ENCODE measurements around the gene MAST4.

MAST4 gene

GRCh38 chr5:67053229-67053628 is 457.0 kb downstream of the MAST4 start:
- no peak overlapping the region for H3K27ac ChIP-seq (ENCODE audit: low read length, poor library complexity, severe bottlenecking)
- WGBS, result no CpG with 5 or more reads among the region's 1 CpG

DNA sequence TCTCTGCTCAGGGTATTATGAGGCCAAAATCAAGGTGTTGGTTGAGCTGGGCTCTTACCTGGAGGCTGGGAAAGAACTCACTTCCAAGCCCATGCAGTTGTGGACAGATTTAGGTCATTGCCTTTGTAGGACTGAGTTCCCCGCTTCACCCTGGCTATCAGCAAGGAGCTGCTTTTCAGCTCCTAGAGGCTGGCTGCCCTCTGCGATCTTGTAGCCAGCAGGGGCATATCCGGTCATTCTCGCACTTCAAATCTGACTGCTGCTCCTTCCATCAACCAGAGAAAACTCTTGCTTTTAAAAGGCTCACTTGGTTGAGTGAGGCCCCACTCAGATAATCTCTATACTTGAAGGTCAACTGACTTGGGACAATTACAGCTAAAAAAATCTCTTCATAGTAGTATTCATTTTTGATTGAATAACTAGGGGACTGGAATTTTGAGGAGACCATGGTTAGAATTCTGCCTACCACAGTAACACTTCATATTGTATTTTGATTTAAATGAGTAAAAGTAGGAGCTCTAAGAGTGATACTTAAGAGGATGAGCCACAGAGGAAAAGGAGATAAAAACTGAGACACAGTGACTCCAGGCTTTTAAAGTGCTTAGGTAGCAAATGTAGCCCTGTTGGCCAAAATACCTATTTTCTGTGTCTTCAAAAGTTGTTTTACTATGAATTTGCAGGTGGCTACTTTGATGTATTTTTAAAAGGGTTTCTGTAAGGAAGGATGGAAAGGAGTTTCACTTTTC is 463.0 kb downstream of the MAST4 start:
- H3K4ac ChIP-seq (ENCODE audit: low read depth in 1 of 2, low read length in 2 of 2), result no peak overlapping the region
- peak overlapping the region; percentile 78 for H3K27ac ChIP-seq (ENCODE audit: low read length, poor library complexity, severe bottlenecking)
- H3K4me1 ChIP-seq (ENCODE audit: control insufficient read depth, insufficient read depth, low read depth, low read length), result peaks cover 3% of the 10 kb centered on the region
- H3K9ac ChIP-seq (ENCODE audit: low read length), result no peak overlapping the region
- H2BK15ac ChIP-seq (ENCODE audit: low read depth, poor library complexity, severe bottlenecking), result no peak overlapping the region
- no peak overlapping the region for H2BK5ac ChIP-seq (ENCODE audit: low read depth, low read length, poor library complexity, severe bottlenecking)
- H2AFZ ChIP-seq (ENCODE audit: low read depth, low read length), result no peak overlapping the region
- peak overlapping the region; percentile 25 to 58 for H3K18ac ChIP-seq (ENCODE audit: low read depth in 1 of 2, low read length in 2 of 2)
- no peak overlapping the region for H2AK5ac ChIP-seq (ENCODE audit: low read length, severe bottlenecking)
- no peaks in the 10 kb centered on the region for H3K9me3 ChIP-seq (ENCODE audit: control insufficient read depth, low read length)
- no peak overlapping the region for H3K4me2 ChIP-seq (ENCODE audit: low read length, poor library complexity, severe bottlenecking)
- no peaks in the 10 kb centered on the region for H3K27me3 ChIP-seq (ENCODE audit: control insufficient read depth in 1 of 2, insufficient read depth in 1 of 2, low read length in 2 of 2)
- H4K91ac ChIP-seq (ENCODE audit: low read length), result no peak overlapping the region
- H3K14ac ChIP-seq (ENCODE audit: low read length in 2 of 2), result no peak overlapping the region
- H3K23ac ChIP-seq (ENCODE audit: low read length in 2 of 2), result no peak overlapping the region
- H3K79me1 ChIP-seq (replicated peaks; ENCODE audit: low read length, poor library complexity, severe bottlenecking), result peaks cover 9% of the 10 kb centered on the region
- no peak overlapping the region for H2BK120ac ChIP-seq (ENCODE audit: low read depth, low read length)
- WGBS, result 20% methylated on average over 4 of the region's 4 CpGs
- H3K36me3 ChIP-seq (ENCODE audit: control insufficient read depth in 1 of 2, insufficient read depth in 2 of 2, low read depth in 1 of 2, low read length in 2 of 2), result peaks cover 0 to 38% of the 10 kb centered on the region in 2 experiments
- peak overlapping the region; percentile 45 for H4K8ac ChIP-seq (ENCODE audit: low read length)
- peak; percentile 14 for DNase-seq
- H2BK12ac ChIP-seq (ENCODE audit: low read length in 2 of 2), result no peak overlapping the region
- no peak overlapping the region for H3K4me3 ChIP-seq (ENCODE audit: insufficient read depth in 1 of 2, low read depth in 1 of 2, low read length in 2 of 2)

More at GRCh38 chr5:67053229-67053628, 457.0 kb downstream of the MAST4 start:
- H2BK120ac ChIP-seq (ENCODE audit: low read depth, low read length), result no peak overlapping the region
- peaks cover 0 to 36% of the 10 kb centered on the region in 2 experiments for H3K36me3 ChIP-seq (ENCODE audit: control insufficient read depth in 1 of 2, insufficient read depth in 2 of 2, low read depth in 1 of 2, low read length in 2 of 2)
- H3K79me1 ChIP-seq (replicated peaks; ENCODE audit: low read length, poor library complexity, severe bottlenecking), result peaks cover 17% of the 10 kb centered on the region
- no peak overlapping the region for H4K8ac ChIP-seq (ENCODE audit: low read length)
- no peak overlapping the region for H2BK5ac ChIP-seq (ENCODE audit: low read depth, low read length, poor library complexity, severe bottlenecking)
- no peaks in the 10 kb centered on the region for H3K9me3 ChIP-seq (ENCODE audit: control insufficient read depth, low read length)
- no peak overlapping the region for H3K18ac ChIP-seq (ENCODE audit: low read depth in 1 of 2, low read length in 2 of 2)
- H3K9ac ChIP-seq (ENCODE audit: low read length), result no peak overlapping the region
- no peak overlapping the region for H2AK5ac ChIP-seq (ENCODE audit: low read length, severe bottlenecking)
- no peak overlapping the region for H3K4ac ChIP-seq (ENCODE audit: low read depth in 1 of 2, low read length in 2 of 2)
- H3K14ac ChIP-seq (ENCODE audit: low read length in 2 of 2), result no peak overlapping the region
- DNase-seq, result no peak
- no peak overlapping the region for H3K23ac ChIP-seq (ENCODE audit: low read length in 2 of 2)
- H4K91ac ChIP-seq (ENCODE audit: low read length), result no peak overlapping the region
- no peak overlapping the region for H3K4me3 ChIP-seq (ENCODE audit: insufficient read depth in 1 of 2, low read depth in 1 of 2, low read length in 2 of 2)
- no peaks in the 10 kb centered on the region for H3K27me3 ChIP-seq (ENCODE audit: control insufficient read depth in 1 of 2, insufficient read depth in 1 of 2, low read length in 2 of 2)
- no peak overlapping the region for H2AFZ ChIP-seq (ENCODE audit: low read depth, low read length)
- no peak overlapping the region for H2BK15ac ChIP-seq (ENCODE audit: low read depth, poor library complexity, severe bottlenecking)
- H2BK12ac ChIP-seq (ENCODE audit: low read length in 2 of 2), result no peak overlapping the region
- H3K4me2 ChIP-seq (ENCODE audit: low read length, poor library complexity, severe bottlenecking), result no peak overlapping the region
- H3K4me1 ChIP-seq (ENCODE audit: control insufficient read depth, insufficient read depth, low read depth, low read length), result no peaks in the 10 kb centered on the region

DNA sequence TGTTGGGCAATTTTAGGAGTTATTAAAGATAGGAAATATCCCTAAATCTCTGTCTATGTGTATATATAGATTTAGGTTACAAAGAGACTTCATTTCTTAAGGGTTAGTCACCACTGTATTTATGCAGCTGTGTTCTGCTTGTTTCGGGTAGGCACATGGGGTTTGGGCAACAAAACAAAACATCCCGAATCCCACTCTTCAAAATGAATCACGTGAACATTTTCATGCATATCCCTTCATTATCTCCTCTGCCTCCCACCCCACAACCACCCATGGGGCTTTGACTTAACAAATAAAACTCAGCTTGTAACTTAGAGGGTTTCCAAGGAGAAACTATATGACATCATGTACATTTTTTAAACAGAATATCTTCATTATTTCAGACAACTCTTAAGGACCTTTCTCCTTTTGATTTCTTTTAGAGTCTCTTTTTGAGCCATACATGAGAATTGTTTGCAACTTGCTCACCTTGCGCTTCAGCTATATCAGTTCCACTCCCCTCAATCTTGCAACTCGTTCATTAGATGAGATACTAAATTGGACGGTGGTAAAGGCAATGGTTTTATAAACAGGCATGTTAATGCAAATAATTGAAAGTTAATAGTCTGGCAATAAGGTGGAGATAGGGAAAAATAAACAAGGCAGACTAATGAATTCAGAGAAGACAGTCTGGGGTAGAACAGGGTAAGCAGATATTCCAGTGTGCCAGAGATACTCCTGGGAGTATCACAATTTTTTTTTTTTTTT is 463.7 kb downstream of the MAST4 start:
- H2BK15ac ChIP-seq (ENCODE audit: low read depth, poor library complexity, severe bottlenecking), result no peak overlapping the region
- H3K23ac ChIP-seq (ENCODE audit: low read length in 2 of 2), result no peak overlapping the region
- no peak overlapping the region for H2BK5ac ChIP-seq (ENCODE audit: low read depth, low read length, poor library complexity, severe bottlenecking)
- no peaks in the 10 kb centered on the region for H3K27me3 ChIP-seq (ENCODE audit: control insufficient read depth in 1 of 2, insufficient read depth in 1 of 2, low read length in 2 of 2)
- H3K27ac ChIP-seq (ENCODE audit: low read length, poor library complexity, severe bottlenecking), result peak overlapping the region; percentile 77
- H2AK5ac ChIP-seq (ENCODE audit: low read length, severe bottlenecking), result no peak overlapping the region
- DNase-seq, result peak; percentile 53
- H2BK12ac ChIP-seq (ENCODE audit: low read length in 2 of 2), result no peak overlapping the region
- H3K18ac ChIP-seq (ENCODE audit: low read depth in 1 of 2, low read length in 2 of 2), result no peak overlapping the region
- H3K4me1 ChIP-seq (ENCODE audit: control insufficient read depth, insufficient read depth, low read depth, low read length), result peaks cover 3% of the 10 kb centered on the region
- H4K8ac ChIP-seq (ENCODE audit: low read length), result no peak overlapping the region
- H3K9me3 ChIP-seq (ENCODE audit: control insufficient read depth, low read length), result no peaks in the 10 kb centered on the region
- H4K91ac ChIP-seq (ENCODE audit: low read length), result no peak overlapping the region
- no peak overlapping the region for H2BK120ac ChIP-seq (ENCODE audit: low read depth, low read length)
- H3K4me2 ChIP-seq (ENCODE audit: low read length, poor library complexity, severe bottlenecking), result no peak overlapping the region
- H3K4me3 ChIP-seq (ENCODE audit: insufficient read depth in 1 of 2, low read depth in 1 of 2, low read length in 2 of 2), result no peak overlapping the region
- H3K79me1 ChIP-seq (replicated peaks; ENCODE audit: low read length, poor library complexity, severe bottlenecking), result peaks cover 10% of the 10 kb centered on the region
- peaks cover 0 to 35% of the 10 kb centered on the region in 2 experiments for H3K36me3 ChIP-seq (ENCODE audit: control insufficient read depth in 1 of 2, insufficient read depth in 2 of 2, low read depth in 1 of 2, low read length in 2 of 2)
- no peak overlapping the region for H3K14ac ChIP-seq (ENCODE audit: low read length in 2 of 2)
- WGBS, result 37% methylated on average over 5 of the region's 6 CpGs
- H3K4ac ChIP-seq (ENCODE audit: low read depth in 1 of 2, low read length in 2 of 2), result no peak overlapping the region
- H3K9ac ChIP-seq (ENCODE audit: low read length), result no peak overlapping the region
- H2AFZ ChIP-seq (ENCODE audit: low read depth, low read length), result no peak overlapping the region

GRCh38 chr5:67061511-67061910 is 465.3 kb downstream of the MAST4 start:
- H2AFZ ChIP-seq (ENCODE audit: low read depth, low read length), result no peak overlapping the region
- WGBS, result no CpG with 5 or more reads among the region's 1 CpG
- no peaks in the 10 kb centered on the region for H3K9me3 ChIP-seq (ENCODE audit: control insufficient read depth, low read length)
- no peak overlapping the region for H2BK15ac ChIP-seq (ENCODE audit: low read depth, poor library complexity, severe bottlenecking)
- no peak overlapping the region for H2BK120ac ChIP-seq (ENCODE audit: low read depth, low read length)
- peaks cover 0 to 22% of the 10 kb centered on the region in 2 experiments for H3K36me3 ChIP-seq (ENCODE audit: control insufficient read depth in 1 of 2, insufficient read depth in 2 of 2, low read depth in 1 of 2, low read length in 2 of 2)
- no peak overlapping the region for H2AK5ac ChIP-seq (ENCODE audit: low read length, severe bottlenecking)
- DNase-seq, result no peak
- H2BK12ac ChIP-seq (ENCODE audit: low read length in 2 of 2), result no peak overlapping the region
- H3K27me3 ChIP-seq (ENCODE audit: control insufficient read depth in 1 of 2, insufficient read depth in 1 of 2, low read length in 2 of 2), result no peaks in the 10 kb centered on the region
- H3K23ac ChIP-seq (ENCODE audit: low read length in 2 of 2), result no peak overlapping the region
- no peak overlapping the region for H3K27ac ChIP-seq (ENCODE audit: low read length, poor library complexity, severe bottlenecking)
- no peak overlapping the region for H3K18ac ChIP-seq (ENCODE audit: low read depth in 1 of 2, low read length in 2 of 2)
- peaks cover 3% of the 10 kb centered on the region for H3K4me1 ChIP-seq (ENCODE audit: control insufficient read depth, insufficient read depth, low read depth, low read length)
- no peak overlapping the region for H4K8ac ChIP-seq (ENCODE audit: low read length)
- H3K4me2 ChIP-seq (ENCODE audit: low read length, poor library complexity, severe bottlenecking), result no peak overlapping the region
- H2BK5ac ChIP-seq (ENCODE audit: low read depth, low read length, poor library complexity, severe bottlenecking), result no peak overlapping the region
- no peak overlapping the region for H4K91ac ChIP-seq (ENCODE audit: low read length)
- H3K4me3 ChIP-seq (ENCODE audit: insufficient read depth in 1 of 2, low read depth in 1 of 2, low read length in 2 of 2), result no peak overlapping the region
- H3K14ac ChIP-seq (ENCODE audit: low read length in 2 of 2), result no peak overlapping the region
- no peak overlapping the region for H3K9ac ChIP-seq (ENCODE audit: low read length)
- peaks cover 14% of the 10 kb centered on the region for H3K79me1 ChIP-seq (replicated peaks; ENCODE audit: low read length, poor library complexity, severe bottlenecking)
- H3K4ac ChIP-seq (ENCODE audit: low read depth in 1 of 2, low read length in 2 of 2), result no peak overlapping the region
